NCI-H526 treated with DMSO at 0.1 percent for 48 hours (cell line): ENCODE data around the gene ARHGAP22.

Experiments
- DNase-seq: peaks from one replicate; lab custom pipeline; 2025; lab: John Stamatoyannopoulos, UW

ARHGAP22 gene

DNA sequence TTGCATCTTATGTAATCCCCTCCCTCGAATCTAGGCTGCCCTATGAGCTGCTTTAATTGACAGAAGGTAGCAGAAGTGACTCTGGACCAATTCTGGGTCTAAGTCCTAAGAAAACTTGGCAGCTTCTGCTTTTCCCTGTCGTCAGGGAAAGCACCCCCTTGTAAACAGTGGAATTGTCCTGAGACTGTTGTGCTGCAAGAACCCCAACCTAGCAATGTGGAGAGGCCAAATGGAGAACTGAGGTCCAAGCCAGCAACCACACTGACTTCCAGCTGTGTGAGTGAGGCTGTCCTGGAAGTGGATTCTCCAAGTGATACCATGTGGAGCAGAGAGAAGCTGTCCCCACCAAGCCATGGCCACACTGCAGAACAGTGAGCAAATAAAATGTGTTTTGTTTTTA is 75.5 kb downstream of the ARHGAP22 start:
- DNase-seq, result no peak

DNA sequence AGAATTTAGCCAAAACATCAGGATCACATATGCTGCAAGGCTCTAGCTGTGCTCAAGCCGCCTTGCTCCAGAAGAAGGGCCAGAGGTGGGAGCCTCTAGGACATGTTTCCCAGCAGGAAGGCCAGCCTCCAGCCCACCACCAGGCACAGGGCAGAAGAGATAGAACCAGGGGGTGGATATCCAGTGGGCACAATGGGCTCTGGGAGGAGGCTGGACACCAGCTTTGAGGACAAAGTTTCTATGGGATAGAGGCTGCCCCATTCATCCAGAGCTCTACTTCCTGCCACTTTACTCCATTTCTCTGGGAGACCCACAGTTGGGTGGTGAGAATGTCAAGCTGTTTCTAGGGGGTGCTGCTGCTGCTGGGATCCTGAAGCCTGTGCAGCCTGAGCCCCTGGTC is 77.1 kb downstream of the ARHGAP22 start:
- DNase-seq, result no peak

DNA sequence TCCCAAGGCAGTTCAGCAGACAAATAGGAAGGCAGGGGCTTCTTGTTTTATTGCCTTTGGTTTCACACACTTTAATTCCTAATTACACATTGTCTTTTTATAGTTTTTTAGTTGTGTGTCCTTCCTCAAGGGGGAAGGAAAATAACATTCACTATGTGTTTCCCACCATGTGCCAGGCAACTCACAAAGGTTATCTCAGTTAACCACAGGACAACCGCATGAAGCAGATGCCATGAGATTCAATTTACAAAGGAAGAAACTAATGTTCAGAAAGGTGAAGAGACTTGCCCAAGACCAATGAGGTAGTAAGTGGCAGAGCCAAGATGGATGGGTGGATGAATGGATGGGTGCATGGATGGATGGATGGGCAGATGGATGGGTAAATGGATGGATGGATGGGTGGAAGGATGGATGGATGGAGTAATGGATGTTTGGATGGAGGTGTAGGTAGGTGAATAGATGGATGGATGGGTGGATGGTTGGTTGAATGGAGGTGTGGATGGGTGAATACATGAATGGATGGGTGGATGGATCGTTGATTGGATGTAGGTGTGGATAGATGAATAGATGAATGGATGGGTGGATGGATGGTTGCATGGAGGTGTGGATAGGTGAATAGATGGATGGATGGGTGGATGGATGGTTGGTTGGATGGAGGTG is 77.9 kb downstream of the ARHGAP22 start:
- DNase-seq, result no peak

DNA sequence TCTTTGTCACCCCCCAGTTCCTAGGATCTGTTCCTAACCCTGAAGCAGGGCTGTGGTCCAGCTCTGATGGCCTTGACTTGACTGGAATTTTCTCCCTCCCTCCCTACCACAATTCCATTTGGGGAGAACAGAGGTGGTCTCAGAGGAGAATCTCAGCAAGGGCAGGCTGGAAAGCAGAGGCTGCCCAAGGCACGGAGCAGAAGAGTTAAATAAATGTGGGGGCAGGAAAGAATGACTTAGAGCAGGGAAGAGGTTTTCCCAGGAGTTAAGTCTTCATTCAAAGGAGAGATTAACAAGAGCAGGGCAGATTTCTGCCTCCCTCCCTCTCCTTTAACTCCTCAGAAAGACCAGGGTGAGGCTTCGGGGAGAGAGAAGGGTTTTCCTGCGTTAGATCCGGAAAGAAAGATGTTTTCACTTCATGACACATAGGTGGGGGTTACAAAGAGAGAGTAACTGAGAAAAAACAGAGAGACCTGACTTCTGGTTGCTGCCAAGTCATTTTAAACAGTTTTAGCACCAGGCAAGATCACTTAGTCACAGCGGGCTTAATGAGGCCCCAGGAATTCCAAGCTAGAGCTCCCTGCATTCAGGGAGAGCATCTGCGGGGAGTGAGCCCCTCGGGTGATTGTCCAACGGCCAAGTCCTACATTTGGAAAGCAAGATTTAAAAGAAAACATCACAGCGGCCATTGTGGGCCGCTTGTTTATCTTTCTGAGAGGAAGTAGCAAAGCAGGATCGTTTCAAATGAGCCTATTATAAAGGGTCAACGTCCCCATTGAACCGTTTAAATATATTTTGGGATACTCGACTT is 78.7 kb downstream of the ARHGAP22 start:
- DNase-seq, result no peak

- DNase-seq, result no peak
Measured at GRCh38 chr10:48525113-48525512, 79.8 kb downstream of the ARHGAP22 start.

- no peak for DNase-seq
Measured at GRCh38 chr10:48523820-48524758, 80.8 kb downstream of the ARHGAP22 start.

DNA sequence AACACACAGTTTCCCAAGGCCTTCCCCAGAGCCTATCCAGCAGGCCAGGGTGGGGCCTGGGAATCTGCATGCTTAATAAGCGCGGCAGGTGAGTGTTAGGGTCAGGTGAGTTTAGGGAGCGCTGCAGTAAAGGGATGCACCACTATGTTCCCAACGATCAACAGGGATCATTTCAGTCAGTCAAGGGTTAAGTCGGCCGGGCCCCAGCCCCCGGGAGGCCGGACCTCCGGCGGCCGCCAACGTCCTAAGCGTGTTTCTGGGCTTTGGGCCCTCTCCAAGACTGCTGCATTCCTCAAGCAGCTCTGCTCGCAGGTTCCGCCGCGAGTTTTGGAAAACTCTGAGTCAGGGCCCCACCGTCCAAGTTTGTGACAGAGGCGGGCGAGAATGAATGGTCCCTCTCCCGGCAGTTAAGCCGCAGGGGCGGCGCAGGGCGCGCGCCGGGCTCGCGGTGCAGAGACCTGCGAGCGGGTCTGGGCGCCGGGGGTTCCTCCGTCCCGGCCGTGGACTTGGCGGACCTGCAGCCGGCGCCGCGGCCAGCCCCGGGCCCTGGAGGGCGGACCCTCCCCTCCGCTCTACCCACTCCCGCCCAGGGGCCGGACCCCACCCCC is 81.6 kb downstream of the ARHGAP22 start:
- DNase-seq, result no peak

DNA sequence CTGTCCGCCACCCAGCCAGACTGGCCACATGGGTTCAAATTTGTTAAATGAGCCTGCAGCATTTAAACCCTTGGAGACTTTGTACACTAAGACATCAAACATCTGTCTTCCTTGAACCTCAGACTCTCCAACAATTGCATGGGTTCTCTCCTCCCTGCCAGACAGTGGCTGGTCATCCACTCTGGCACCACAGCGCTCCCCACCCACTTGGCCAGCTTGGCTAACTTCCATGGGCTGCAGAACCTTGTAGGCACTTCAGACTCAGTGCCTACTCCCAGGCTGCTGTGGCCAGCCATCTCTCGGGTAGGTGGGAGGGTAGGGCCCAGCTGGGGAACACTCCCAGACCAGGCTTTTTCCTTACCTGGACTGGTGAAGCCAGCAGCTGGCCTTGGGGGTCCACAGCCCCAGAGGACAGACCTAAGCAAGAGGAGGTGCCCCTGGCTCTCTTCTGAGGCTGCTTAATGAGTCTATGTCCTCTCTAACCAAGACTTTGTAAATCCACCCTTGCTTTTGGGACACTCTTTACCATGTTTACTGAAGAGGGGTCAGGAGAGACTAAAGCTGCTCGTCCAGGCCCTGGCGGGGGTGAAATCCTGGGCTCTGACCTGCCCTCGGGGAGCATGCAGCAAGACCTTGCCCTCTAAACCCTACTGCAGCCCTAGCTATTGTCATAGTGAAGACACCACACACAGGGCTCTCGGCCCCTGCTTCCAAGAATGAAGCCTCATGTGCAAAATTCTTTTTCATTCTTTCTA is 82.7 kb downstream of the ARHGAP22 start:
- DNase-seq, result no peak

DNA sequence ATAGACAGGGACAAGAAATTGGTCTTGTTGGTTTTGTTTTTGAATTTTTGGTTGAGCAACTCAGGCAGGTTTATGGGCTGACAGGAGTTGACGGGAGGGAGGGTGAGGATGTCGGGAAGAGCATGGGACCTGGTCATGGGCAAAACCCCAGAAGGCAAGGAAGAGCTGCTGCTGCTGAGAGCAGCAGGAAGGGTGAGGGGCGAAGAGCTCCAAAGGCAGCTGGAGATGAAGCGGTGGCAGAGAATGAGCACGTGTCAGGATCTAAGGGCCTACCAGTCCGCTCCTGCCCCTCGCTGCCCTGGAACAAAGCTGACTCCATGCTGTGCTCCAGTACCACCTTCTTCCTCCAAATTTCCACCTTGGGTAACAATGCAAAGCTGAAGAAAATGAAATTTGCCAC is 84.3 kb downstream of the ARHGAP22 start:
- no peak for DNase-seq

- no peak for DNase-seq
Measured at GRCh38 chr10:48520184-48520506, 84.7 kb downstream of the ARHGAP22 start.

DNA sequence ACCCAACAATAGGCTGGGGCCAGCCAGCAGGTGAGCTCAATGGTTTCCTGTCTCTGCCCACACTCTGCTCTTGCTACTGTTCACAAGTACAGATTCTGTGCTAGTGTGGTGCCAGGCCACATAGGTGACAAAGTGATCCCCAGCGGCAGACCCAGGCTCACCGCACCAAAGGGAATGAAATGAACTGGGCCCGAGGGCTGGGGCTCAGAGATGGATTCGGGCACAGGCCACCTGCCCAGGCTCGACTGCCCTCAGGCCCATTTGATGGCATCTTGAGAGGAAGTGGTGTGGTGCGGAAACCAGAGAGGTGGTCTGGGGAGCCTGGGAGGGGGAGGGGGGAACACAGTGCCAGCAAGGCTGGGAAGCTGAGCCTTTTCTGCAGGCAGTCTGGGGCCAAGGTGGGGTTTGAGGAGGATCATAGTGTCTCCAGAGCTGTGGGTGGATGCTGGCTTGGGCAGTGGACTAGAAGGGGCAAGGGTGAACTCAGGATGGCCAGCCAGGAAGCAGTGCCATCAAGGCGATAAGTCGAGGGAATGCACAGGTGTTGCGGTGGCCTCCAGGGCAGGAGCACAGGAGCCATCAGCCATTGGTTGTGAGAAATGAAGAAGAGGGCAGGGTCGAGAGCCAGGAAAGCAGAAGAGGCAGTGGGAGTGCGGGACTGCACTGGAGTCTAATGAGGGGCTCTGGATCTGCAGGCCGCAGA is 85.2 kb downstream of the ARHGAP22 start:
- no peak for DNase-seq

DNA sequence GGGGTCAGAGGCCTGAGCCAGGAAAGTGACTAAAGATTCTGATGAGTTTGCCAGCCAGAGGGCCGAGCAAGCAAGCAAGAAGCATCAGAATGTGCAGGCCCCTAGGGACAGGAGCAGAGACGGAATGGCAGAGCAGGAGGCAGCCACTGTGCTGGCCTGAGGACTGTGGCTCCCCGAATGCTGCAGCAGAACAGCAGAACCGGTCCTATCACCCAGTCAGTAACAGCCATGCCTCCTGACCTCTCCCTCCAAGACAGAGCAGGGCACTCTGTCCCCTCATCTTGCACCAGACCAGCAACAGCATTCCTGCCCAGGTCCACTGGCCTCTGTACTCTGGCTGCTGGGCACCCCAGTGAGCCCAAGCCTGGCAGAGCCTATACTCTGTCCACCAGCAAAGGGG is 85.9 kb downstream of the ARHGAP22 start:
- no peak for DNase-seq

DNA sequence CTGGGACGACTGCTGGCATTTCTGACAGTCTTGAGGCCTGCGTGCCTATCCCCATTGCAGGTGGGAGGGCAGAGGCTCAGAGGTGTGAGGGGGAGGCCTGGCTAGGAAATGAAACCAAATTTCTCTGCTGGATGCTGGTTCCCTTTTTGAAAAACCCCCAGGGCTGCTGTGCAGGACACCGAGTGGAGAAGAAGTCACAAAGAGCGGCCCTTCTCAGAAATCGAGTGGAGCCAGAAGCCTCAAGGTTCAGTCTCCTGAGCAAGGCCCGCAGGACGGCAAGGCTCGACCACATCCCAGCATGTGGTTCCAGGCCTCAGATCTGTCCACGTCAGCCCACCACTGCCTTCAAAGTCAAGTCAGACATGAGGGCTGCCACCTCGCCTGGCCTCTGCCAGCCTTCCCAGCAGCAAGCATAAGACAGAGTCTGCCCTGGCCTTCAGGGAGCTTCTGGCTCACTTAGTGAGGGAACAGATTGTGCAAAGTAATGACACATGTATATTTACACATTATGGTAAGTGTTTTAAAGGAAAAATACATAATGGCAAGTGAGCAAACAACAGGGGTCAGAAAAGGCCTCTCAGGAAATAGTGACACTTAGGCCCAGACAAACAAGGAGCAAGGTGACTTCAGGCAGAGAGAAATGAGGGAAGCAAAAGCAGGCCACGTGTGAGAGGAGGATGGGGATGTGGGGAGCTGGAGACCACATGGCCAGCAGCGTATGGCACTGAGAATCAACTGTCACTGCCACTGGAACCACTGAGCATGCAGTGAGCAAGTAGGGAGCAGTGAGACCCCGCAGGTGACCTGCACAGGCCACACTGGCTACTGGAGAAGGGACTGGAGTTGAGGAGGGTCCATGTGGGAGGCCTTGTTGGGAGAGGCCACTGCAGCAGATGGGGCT is 86.7 kb downstream of the ARHGAP22 start:
- DNase-seq, result no peak

DNA sequence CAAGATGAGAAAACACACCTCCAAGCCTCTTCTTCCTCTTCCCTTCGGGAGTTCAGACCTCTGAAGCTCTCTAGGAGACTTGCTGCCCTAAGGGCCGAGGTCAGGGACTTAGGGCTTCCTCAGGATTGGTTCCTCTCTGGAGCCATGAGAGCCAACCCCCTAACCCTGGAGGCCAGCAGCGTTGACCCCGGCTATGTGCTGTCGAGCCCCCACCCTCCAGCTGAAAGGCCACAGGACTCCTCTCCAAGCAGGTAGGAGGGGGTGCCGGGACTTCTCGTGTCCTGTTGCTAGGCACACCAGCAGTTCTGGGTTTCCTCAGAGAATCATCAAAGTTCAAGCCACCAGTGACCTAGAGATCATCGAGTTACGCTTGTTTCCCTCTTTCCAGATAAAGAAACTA is 87.4 kb downstream of the ARHGAP22 start:
- no peak for DNase-seq

DNA sequence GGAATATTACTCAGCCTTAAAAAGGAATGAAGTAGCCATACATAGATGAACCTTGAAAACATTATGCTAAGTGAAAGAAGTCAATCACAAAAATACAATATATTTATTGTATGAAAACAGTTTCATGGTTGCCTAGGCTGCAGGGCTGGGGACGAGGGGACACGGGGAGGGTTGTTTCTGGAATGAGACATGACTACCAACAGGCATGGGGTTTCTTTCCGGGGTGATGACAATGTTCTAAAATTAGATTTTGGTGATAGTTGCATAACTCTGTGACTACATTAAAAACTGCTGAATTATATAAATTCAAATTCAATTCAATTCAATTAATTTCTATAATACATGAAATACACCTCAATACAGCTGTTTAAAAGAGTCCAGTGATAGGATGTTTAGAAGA is 88.0 kb downstream of the ARHGAP22 start:
- no peak for DNase-seq

DNA sequence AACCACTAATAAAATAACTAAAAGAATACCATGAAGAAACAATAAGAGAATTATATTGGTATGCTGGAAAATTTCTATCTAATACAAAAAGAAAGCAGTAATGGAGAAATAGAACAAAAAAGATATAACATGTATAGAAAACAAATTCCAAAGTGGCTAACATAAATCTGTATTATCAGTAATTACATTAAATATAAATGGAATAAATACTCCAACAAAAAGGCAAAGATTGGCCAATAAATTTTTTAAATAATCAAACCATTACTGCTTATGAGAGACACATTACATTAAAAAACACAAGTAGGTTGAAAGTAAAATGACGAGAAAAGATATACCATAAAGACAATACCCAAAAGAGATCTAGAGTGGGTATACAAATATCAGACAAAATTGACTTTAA is 90.0 kb downstream of the ARHGAP22 start:
- DNase-seq, result no peak

GRCh38 chr10:48514255-48514654 is 90.6 kb downstream of the ARHGAP22 start:
- no peak for DNase-seq

GRCh38 chr10:48512861-48513260 is 92.0 kb downstream of the ARHGAP22 start:
- DNase-seq, result no peak

DNA sequence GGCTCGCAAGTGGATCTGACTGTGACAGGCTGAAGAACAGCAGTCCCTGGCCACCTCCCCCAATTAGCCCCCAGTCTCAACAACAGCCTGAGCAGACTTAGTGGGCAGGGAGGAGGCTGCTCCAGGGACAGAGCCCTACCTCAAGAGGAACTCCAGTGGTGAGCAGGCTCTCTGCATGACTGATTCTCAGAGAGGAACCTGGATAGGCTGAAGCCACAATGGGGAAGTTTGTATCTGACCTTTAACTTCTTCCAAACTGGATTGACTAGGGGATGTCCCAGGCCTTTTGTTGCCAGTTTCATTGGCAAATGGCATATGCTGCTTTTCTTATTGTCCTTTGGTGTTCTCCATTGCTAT is 93.0 kb downstream of the ARHGAP22 start:
- no peak for DNase-seq
